Heart right ventricle (tissue), 16 donors: ENCODE measurements around the gene ZNF121. TPM values are rescaled to one million over a fixed set of nuclear protein-coding genes. Genes with fewer than 3 reads are reported as not detected.
A peak's percentile ranks its signal among the peaks of the same experiment; 100 is the strongest.
"Not testable (repeated sequence)": the region's sequence is repeated elsewhere in the genome, so short reads cannot be mapped to it uniquely, and the experiment has no call there.

Source experiments
- ATAC-seq, 8 donors: fragments of 200-7000 bp; cut with Tn5 transposase; one replicate each; pipeline ENCODE4 v1.9.1; 2020; ENCODE audit warnings: mild to moderate bottlenecking in 8 of 8, moderate library complexity in 8 of 8, moderate number of reproducible peaks in 1 of 8
- DNase-seq, 2 donors: peaks; one replicate each; pipeline ENCODE4 v3.0.0-alpha.2; 2020
- H3K27ac ChIP-seq, 10 donors: fragments of 200-600 bp; sonication (generic) in 2 of 10; one replicate each; pipeline versions ENCODE4 v1.5.0 to v1.8.0; 2020 to 2022; ENCODE audit warnings: mild to moderate bottlenecking in 3 of 10
- H3K27me3 ChIP-seq, 7 donors: fragments of 200-600 bp; one replicate each; pipeline ENCODE4 v1.8.0; 2021 to 2022; ENCODE audit warnings: mild to moderate bottlenecking in 2 of 7
- H3K36me3 ChIP-seq, 9 donors: fragments of 200-600 bp; sonication (generic) in 1 of 9; one replicate each; pipeline versions ENCODE4 v1.5.0 to v1.8.0; 2020 to 2022; ENCODE audit warnings: mild to moderate bottlenecking in 2 of 9
- H3K4me1 ChIP-seq, 9 donors: fragments of 200-600 bp; sonication (generic) in 1 of 9; one replicate each; pipeline versions ENCODE4 v1.5.0 to v1.8.0; 2020 to 2022; ENCODE audit warnings: mild to moderate bottlenecking in 4 of 9
- H3K4me3 ChIP-seq, 10 donors: fragments of 200-600 bp; sonication (generic) in 2 of 10; one replicate each; pipeline versions ENCODE4 v1.5.0 to v1.8.0; 2020 to 2022; ENCODE audit warnings: mild to moderate bottlenecking in 7 of 10, moderate library complexity in 2 of 10
- H3K9me3 ChIP-seq, 11 donors: fragments of 200-600 bp in 10 of 11; sonication (generic) in 2 of 11; one replicate each; pipeline versions ENCODE4 v1.5.0 to v1.8.0; 2013 to 2022; ENCODE audit warnings: mild to moderate bottlenecking in 2 of 11, control low read depth in 1 of 11, moderate library complexity in 1 of 11
- WGBS, 2 donors: extraction: QIAGEN DNeasy Blood & Tissue Kit; methylation state at CpG; one replicate each; pipeline ENCODE4 v1.1.7; 2013; ENCODE audit warnings: inconsistent platforms in 1 of 2; 5-methylcytosine and 5-hydroxymethylcytosine counted together
- intact Hi-C, 10 donors: fragments of 100-400 bp; cut with DNase I; formaldehyde crosslinking; loops; one replicate each; pipeline versions ENCODE4 v1.11.1 to v1.14.2; 2022
- polyA plus RNA-seq, 2 donors: library from polyadenylated mRNA; stranded (reverse); fragments of 200-250 nt; gene quantifications; one replicate each; pipeline ENCODE4 v1.2.3, GENCODE V29; 2013
- total RNA-seq, 10 donors: library from RNA; stranded (reverse); fragmentation: NEBNext Ultra II Directional in 3 of 10; extraction: Animal tissue kit (Norgen Biotek cat#: 25700) in 3 of 10; gene quantifications; one replicate each; pipeline versions ENCODE4 v1.2.1 to v1.2.4, GENCODE V29; 2021 to 2023
- TF ChIP-seq, protein P1 (sequence below), 9 donors: fragments of 200-600 bp; sonication (generic) in 2 of 9; IDR thresholded peaks; one replicate each; pipeline versions ENCODE4 v1.5.0 to v1.8.0; 2021 to 2022; ENCODE audit warnings: antibody characterized with exemption in 9 of 9, mild to moderate bottlenecking in 5 of 9, moderate library complexity in 1 of 9
- donor health status: Arrhythmogenic right ventricular cardiomyopathy.
- donor health status: ischemic (EF 13 %, LVEDD 7.1; RV severe dilation, severe dysfunction).
- donor health status: healthy with polysubstance abuse.
- donor health status: DM: no; HTN: yes; CAD: no.
- donor health status: DM: no; HTN: no; CAD: no.
- donor health status: ischemic (EF 25% LVEDD 6.9; RV normal size, moderate dysfunction).
- donor health status: ischemic (EF 25% LVEDD 5.7; RV mildly dilated, moderate dysfunction).
- donor health status: healthy.
- donor health status: DM: yes; HTN: yes; CAD: no.
- donor health status: Ischemic cardiomyopathy.
- donor health status: ischemic (EF 35%, LVEDD 5.7; RV mildly dilated, moderate dysfunction).
- donor health status: nonischemic (EF 11% LVEDD 7.7; RV severe dilation, severe dysfunction).
- donor health status: DM: yes; HTN: yes; CAD: no.
- donor health status: PGD.
- donor health status: ischemic (EF 29% LVEDD 5.4; RV normal size, mild dysfunction).
- donor health status: nonischemic (EF 23%, LVEDD 6.1; RV moderate dilation, normal function).

Gene ZNF121
- total and polyA plus RNA-seq, 12 donors: 3.3 to 22.5 (median 19.0) TPM

DNA sequence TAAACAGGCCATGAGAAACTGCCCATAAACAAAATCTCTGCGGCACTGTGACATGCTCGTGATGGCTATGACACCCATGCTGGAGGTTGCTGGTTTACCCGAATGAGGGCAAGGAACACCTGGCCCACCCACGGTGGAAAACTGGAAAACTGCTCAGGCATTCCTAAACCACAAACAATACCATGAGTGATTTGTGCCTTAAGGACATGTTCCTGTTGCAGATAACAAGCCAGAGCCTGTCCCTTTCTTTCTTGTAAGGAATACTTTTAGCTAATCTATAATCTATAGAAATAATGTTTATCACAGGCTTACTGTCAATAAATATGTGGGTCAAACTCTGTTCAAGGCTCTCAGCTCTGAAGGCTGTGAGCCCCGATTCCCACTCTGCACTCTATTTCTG, 24.6 kb upstream of the ZNF121 start:
- Histone ChIP-seq H3K36me3 (peaks cover 4 to 73% (median 56%) of the 10 kb centered on the region in 9 donors), H3K4me3 (no peak overlapping the region), H3K27me3 (no peaks in the 10 kb centered on the region), H3K27ac (no peak overlapping the region), H3K9me3 (peaks cover 0 to 98% (median 51%) of the 10 kb centered on the region in 11 donors), H3K4me1 (no peaks in the 10 kb centered on the region)
- no peak for ATAC-seq
- intact Hi-C loops: no loop called here
- WGBS, 2 donors: 97% methylated on average over 5 of the region's 5 CpGs
- TF ChIP-seq, protein P1, sequence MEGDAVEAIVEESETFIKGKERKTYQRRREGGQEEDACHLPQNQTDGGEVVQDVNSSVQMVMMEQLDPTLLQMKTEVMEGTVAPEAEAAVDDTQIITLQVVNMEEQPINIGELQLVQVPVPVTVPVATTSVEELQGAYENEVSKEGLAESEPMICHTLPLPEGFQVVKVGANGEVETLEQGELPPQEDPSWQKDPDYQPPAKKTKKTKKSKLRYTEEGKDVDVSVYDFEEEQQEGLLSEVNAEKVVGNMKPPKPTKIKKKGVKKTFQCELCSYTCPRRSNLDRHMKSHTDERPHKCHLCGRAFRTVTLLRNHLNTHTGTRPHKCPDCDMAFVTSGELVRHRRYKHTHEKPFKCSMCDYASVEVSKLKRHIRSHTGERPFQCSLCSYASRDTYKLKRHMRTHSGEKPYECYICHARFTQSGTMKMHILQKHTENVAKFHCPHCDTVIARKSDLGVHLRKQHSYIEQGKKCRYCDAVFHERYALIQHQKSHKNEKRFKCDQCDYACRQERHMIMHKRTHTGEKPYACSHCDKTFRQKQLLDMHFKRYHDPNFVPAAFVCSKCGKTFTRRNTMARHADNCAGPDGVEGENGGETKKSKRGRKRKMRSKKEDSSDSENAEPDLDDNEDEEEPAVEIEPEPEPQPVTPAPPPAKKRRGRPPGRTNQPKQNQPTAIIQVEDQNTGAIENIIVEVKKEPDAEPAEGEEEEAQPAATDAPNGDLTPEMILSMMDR (IDR thresholded peaks at IDR 0.05): no peak
- DNase-seq: no peak

DNA sequence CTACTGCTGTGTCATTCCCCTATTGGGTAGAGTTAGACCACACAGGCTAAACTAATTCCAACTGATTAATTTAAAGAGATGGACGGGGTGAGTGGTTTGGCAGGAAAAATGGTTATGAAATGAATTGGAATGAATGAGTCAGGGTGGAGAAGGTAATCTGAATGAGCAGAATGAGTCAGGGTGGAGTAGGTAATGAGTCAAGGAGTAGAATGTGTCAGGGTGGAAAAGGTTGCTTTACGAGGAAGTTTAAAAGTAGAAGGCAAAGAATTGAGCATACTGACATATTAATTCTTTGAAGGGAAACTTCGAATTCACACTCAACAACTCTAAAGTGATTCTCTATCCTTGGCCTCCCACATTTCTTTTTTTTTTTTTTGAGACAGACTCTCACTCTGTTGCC, 12.7 kb upstream of the ZNF121 start:
- Histone ChIP-seq H3K27ac (no peak overlapping the region), H3K27me3 (peaks cover 0 to 6% (median 0%) of the 10 kb centered on the region in 7 donors), H3K4me1 (no peaks in the 10 kb centered on the region), H3K36me3 (no peaks in the 10 kb centered on the region), H3K9me3 (peaks cover 0 to 31% (median 3%) of the 10 kb centered on the region in 11 donors), H3K4me3 (no peak overlapping the region)
- DNase-seq (no peak), ATAC-seq (no peak)
- 76 to 87% methylated on average over 3 of the region's 3 CpGs for WGBS, 2 donors
- intact Hi-C loops: no loop called here
- TF ChIP-seq, protein P1 (IDR thresholded peaks at IDR 0.05): no peak

DNA sequence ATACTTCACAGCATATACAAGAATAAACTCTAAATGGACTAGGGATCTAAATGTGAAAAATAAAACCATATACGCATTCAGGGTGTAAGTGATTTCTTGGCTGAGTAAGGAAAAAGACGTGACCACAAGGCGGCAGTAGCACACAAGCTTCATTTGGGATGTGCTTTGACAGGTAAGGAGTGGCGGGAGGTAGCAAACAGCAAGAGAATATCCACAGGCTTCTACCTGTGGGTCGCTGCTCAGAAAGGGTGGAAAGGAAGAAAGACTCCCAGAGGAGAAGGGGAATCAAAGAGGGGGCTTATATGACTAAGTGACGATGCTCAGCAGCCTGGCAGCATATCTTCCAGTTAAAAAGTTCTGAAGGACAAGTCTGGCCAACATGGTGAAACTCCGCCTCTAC, 2.5 kb upstream of the ZNF121 start:
- Histone ChIP-seq H3K9me3 (peaks cover 0 to 7% (median 0%) of the 10 kb centered on the region in 11 donors), H3K27me3 (peaks cover 0 to 17% (median 3%) of the 10 kb centered on the region in 7 donors), H3K4me3 (no peak overlapping the region), H3K27ac (no peak overlapping the region), H3K36me3 (peaks cover 0 to 5% (median 0%) of the 10 kb centered on the region in 9 donors), H3K4me1 (peaks cover 0 to 28% (median 20%) of the 10 kb centered on the region in 9 donors)
- intact Hi-C loops: loop anchor here in 5 of 10 donors (1.0 to 10.0 kb wide), 7 partner anchors 36 to 382 kb away; partner anchors contain the start of genes ZNF426 (in 1 of the 5) and ZNF561 (in 1 of the 5)
- ATAC-seq (peak in 2 of 8 donors; percentile 27 to 34), DNase-seq (peak; percentile 37 to 47)
- 17 to 18% methylated on average over 7 of the region's 7 CpGs for WGBS, 2 donors
- TF ChIP-seq, protein P1 (IDR thresholded peaks at IDR 0.05): peak; percentile 26 to 71 (median 65)

DNA sequence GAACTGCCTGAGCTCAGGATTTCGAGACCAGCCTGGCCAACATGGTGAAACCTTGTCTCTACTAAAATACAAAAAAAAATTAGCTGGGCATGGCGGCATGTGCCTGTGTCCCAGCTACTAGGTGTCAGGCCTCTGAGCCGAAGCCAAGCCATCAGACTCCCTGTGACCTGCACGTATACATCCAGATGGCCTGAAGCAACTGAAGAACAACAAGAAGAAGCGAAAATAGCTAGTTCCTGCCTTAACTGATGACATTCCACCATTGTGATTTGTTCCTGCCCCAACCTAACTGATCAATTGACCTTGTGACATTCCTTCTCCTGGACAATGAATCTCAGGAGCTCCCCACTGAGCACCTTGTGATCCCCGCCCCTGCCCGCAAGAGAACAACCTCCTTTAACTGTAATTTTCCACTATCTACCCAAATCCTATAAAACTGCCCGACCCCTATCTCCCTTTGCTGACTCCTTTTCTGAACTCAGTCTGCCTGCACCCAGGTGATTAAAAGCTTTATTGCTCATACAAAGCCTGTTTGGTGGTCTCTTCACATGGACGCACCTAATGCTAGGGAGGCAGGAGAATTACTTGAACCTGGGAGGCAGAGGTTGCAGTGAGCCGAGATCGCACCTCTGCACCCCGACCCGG, 2.1 kb downstream of the ZNF121 start:
- Histone ChIP-seq H3K4me1 (peaks cover 0 to 34% (median 20%) of the 10 kb centered on the region in 9 donors), H3K4me3 (peak overlapping the region in 1 of 10 donors; percentile 69), H3K27ac (peak overlapping the region in 2 of 10 donors; percentile 1 to 9), H3K36me3 (peaks cover 0 to 47% (median 6%) of the 10 kb centered on the region in 9 donors), H3K9me3 (peaks cover 0 to 52% (median 14%) of the 10 kb centered on the region in 11 donors)
- 82 to 89% methylated on average over 13 of the region's 13 CpGs for WGBS, 2 donors
- intact Hi-C loops: loop anchor here in 5 of 10 donors (5.0 to 10.0 kb wide), 6 partner anchors 40 to 377 kb away; partner anchors contain the start of genes ZNF426 (in 1 of the 5), ZNF561 (in 1 of the 5) and ZNF699 (in 1 of the 5)
- not testable (repeated sequence) for ATAC-seq, H3K27me3 ChIP-seq, DNase-seq
